ENCODE results near the gene FA2H. TPM values are rescaled to one million over a fixed set of nuclear protein-coding genes. Genes with fewer than 3 reads are reported as not detected.

The FA2H gene
- total and polyA plus RNA-seq, 2 donors from 2014 or later, result 4.2 to 10.3 TPM

- Histone ChIP-seq H3K4me1 (ENCODE audit: control insufficient read depth in 2 of 3, insufficient read depth in 2 of 3, low read depth in 1 of 3, low read length in 3 of 3) (peaks cover 0 to 2% (median 0%) of the 10 kb centered on the region in 3 donors), H3K4me3 (ENCODE audit: low read length in 3 of 3) (no peak overlapping the region), H3K9me3 (ENCODE audit: control insufficient read depth in 2 of 3, insufficient read depth in 1 of 3, low read length in 3 of 3) (no peaks in the 10 kb centered on the region), H3K36me3 (ENCODE audit: control insufficient read depth in 2 of 3, insufficient read depth in 3 of 3, low read length in 3 of 3) (no peaks in the 10 kb centered on the region), H3K27me3 (ENCODE audit: control insufficient read depth, insufficient read depth, low read length) (no peaks in the 10 kb centered on the region), H3K9ac (ENCODE audit: low read length in 3 of 3) (no peak overlapping the region), H3K27ac (ENCODE audit: low read depth in 2 of 2, low read length in 2 of 2) (no peak overlapping the region)
- TF ChIP-seq CTCF (IDR thresholded peaks at IDR 0.05; ENCODE audit: borderline replicate concordance, extremely low read depth, insufficient read depth), result no peak
- intact Hi-C loops (cut with DNase I), result no loop called here
- FAIRE-seq (no peak), DNase-seq (no peak)
Observed at GRCh38 chr16:74749291-74750055, 25.1 kb downstream of the FA2H start.

GRCh38 chr16:74748616-74749026 is 26.0 kb downstream of the FA2H start:
- Histone ChIP-seq H3K9me3 (ENCODE audit: control insufficient read depth in 2 of 3, insufficient read depth in 1 of 3, low read length in 3 of 3) (no peaks in the 10 kb centered on the region), H3K36me3 (ENCODE audit: control insufficient read depth in 2 of 3, insufficient read depth in 3 of 3, low read length in 3 of 3) (no peaks in the 10 kb centered on the region), H3K4me1 (ENCODE audit: control insufficient read depth in 2 of 3, insufficient read depth in 2 of 3, low read depth in 1 of 3, low read length in 3 of 3) (peaks cover 0 to 2% (median 0%) of the 10 kb centered on the region in 3 donors), H3K27ac (ENCODE audit: low read depth in 2 of 2, low read length in 2 of 2) (no peak overlapping the region), H3K4me3 (ENCODE audit: low read length in 3 of 3) (no peak overlapping the region), H3K27me3 (ENCODE audit: control insufficient read depth, insufficient read depth, low read length) (no peaks in the 10 kb centered on the region), H3K9ac (ENCODE audit: low read length in 3 of 3) (no peak overlapping the region)
- no peak for TF ChIP-seq CTCF (IDR thresholded peaks at IDR 0.05; ENCODE audit: borderline replicate concordance, extremely low read depth, insufficient read depth)
- FAIRE-seq (no peak), DNase-seq (no peak)
- intact Hi-C loops (cut with DNase I), result no loop called here

- FAIRE-seq (no peak), DNase-seq (no peak)
- Histone ChIP-seq H3K27ac (ENCODE audit: low read depth in 2 of 2, low read length in 2 of 2) (peak overlapping the region; percentile 13), H3K4me3 (ENCODE audit: low read length in 3 of 3) (no peak overlapping the region), H3K9me3 (ENCODE audit: control insufficient read depth in 2 of 3, insufficient read depth in 1 of 3, low read length in 3 of 3) (no peaks in the 10 kb centered on the region), H3K4me1 (ENCODE audit: control insufficient read depth in 2 of 3, insufficient read depth in 2 of 3, low read depth in 1 of 3, low read length in 3 of 3) (peaks cover 0 to 2% (median 0%) of the 10 kb centered on the region in 3 donors), H3K36me3 (ENCODE audit: control insufficient read depth in 2 of 3, insufficient read depth in 3 of 3, low read length in 3 of 3) (no peaks in the 10 kb centered on the region), H3K27me3 (ENCODE audit: control insufficient read depth, insufficient read depth, low read length) (no peaks in the 10 kb centered on the region), H3K9ac (ENCODE audit: low read length in 3 of 3) (no peak overlapping the region)
- no peak for TF ChIP-seq CTCF (IDR thresholded peaks at IDR 0.05; ENCODE audit: borderline replicate concordance, extremely low read depth, insufficient read depth)
- intact Hi-C loops (cut with DNase I), result no loop called here
Observed at GRCh38 chr16:74747716-74748615, 26.7 kb downstream of the FA2H start.

All from kidney (tissue), 14 donors.